CD4-positive, alpha-beta T cell treated with Interleukin-15 for 1 hour (primary cell): Measurements from ENCODE around the gene TNRC18.

Source experiments
- DNase-seq: peaks from one replicate; pipeline ENCODE4 v3.0.0-alpha.2; 2020

Gene TNRC18

DNA sequence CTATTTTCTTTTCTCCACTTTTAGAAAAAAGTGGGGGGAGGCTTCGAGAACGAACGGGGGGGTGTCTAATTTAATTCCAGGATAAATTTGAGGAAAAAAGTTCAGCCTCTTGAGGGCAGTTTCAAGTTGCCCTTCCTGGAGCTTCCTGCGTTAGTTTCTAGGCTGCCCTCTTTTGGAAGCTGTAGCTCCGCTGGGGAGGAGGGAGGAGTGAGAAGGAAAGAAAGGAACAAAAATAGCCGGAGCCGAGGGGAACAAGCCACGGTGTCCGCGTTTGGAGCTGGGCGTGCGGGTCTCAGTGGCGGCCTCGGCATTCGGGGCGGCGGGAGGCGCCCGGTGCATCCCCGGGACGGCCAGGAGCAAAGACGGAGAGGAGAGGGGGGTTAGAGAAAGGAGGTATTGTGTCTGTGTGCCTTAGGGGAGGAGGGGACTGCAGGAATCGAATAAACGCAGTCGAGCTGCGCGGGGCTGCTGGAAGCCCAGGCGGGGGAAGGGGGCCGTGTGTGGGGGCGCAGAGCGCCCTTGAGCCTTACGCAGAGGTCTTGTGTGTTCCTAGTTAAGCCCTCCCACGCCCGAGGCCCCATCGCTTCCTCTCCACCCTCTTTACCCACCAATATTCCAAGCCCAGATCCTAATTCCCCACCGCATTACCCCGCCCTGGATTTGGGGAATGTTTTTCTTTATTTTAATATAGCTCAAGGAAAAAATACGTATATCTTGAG, 2.0 kb upstream of the TNRC18 start:
- DNase-seq, result no peak

DNA sequence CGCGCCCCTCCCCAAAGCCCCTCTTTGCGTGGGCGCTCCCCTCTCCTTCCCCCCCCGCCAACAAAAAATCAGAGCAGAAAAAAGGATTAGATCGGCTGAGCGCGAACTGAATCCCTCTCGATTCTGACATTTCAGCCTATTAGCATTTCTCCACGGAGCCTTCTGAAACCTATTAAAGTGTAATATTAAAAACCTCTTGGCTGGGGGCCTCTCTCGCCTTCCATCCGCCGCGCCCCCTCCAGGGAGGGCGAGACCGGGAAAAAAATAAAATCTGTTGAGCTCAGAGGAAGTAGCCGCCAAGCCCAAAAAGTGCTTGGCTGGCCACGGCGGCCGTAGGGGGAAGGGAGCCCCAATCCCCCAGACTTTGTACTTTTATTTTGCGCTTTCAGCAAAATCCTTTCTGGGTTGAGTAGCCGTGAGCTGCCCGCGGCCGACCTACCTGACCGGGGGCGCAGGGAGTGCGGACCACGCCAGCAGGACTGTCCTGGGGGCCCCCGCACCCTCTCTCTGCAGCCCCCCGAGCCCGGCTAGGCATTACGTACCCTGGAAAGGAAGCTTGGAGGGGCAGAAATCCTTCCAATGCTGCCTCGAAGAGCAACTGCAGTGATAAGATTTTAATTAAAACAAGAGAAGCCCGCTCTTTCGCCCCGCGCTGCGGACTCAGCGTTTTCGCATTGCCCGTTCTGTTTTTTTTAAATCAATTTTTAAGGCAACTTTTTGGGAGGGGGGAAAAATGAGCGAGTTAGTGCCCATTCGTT, 1.3 kb upstream of the TNRC18 start:
- no peak for DNase-seq

GRCh38 chr7:5423976-5424748, 528 bp upstream of the TNRC18 start:
- peak; percentile 87 for DNase-seq

DNA sequence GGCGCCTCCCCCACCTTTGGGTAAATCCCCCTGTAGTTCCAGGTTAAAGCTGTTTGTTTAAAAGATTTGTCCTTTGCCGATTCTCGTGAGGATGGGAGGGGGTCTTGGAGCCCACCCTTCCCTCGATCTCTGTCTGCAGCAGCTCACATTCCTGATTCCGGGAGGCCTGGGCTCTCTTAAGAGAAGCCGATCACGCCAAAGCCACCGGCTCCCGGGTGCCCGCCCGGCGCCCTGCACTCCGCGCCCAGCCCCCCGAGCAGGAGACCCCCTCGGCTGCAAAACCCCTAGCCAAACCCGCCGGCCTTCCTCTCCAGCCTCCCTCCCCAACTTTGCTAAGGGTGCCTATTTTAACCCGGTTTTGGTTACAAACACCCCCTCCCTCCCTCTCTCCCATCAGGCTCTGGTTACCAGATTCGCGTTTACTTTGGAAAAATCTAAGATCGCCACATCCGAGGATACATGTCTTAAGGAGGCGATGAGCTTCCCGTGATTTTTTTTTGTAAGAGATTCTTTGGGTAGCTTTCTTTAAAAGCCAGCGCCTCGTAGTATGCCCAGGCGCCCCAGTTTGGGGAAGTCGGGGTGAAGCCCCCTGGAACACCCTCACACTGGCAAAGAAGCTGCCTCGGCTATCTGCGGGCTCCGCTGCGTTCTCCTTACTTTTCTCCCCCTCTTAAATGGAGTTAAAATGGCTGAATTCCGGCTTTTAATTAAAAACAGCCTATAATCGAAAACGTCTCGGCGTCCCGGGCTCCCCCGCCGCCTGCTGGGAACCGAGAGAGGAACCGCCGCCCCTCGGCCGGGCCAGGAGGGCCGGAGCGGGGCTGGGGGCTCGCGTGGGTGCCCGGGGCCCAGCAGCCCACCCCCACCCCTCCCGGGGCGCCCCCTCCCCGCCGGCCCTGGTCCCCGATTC, 983 bp downstream of the TNRC18 start:
- DNase-seq, result no peak

GRCh38 chr7:5421714-5422395, 1.8 kb downstream of the TNRC18 start:
- no peak for DNase-seq

DNA sequence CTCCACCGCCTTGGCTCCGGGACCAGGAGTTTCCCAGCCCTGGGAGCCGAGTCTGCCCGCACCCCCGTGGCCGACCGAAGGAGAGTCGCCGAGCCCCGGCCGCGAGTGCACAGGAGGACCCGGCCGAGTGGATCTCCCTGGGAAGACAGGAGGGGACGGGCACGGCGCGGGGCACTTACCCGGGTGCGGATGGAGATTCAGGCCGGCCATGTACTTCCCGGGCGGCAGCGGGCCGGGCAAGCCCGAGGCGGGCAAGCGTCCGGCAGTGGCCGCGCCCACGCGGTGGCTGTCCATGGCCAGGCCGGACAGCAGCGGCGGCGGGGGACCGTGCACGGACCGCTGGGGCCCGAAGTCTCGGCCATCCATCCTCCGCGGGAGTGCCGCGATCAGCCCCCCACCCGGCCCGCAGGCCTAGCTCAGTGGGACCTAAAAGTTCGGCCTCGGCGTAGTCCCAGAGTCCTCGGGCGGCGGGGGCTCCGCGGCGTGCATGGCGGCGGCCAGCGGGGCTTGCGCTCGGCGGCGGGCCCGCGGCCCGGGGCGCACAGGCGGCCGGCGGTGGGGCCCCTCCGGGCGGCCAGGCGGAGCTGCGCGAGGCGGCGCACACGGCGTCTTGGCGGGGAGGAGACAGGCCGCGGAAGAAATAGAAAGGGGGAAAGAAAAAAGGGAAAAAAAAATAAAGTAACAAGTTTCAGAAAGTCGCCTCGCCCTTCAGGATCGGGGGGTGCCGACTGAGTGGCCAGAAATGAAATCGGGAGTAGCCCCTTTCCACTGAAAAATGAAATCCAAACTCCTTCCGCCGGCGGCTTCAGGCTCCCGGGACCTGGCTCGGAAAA, 2.5 kb downstream of the TNRC18 start:
- no peak for DNase-seq

DNA sequence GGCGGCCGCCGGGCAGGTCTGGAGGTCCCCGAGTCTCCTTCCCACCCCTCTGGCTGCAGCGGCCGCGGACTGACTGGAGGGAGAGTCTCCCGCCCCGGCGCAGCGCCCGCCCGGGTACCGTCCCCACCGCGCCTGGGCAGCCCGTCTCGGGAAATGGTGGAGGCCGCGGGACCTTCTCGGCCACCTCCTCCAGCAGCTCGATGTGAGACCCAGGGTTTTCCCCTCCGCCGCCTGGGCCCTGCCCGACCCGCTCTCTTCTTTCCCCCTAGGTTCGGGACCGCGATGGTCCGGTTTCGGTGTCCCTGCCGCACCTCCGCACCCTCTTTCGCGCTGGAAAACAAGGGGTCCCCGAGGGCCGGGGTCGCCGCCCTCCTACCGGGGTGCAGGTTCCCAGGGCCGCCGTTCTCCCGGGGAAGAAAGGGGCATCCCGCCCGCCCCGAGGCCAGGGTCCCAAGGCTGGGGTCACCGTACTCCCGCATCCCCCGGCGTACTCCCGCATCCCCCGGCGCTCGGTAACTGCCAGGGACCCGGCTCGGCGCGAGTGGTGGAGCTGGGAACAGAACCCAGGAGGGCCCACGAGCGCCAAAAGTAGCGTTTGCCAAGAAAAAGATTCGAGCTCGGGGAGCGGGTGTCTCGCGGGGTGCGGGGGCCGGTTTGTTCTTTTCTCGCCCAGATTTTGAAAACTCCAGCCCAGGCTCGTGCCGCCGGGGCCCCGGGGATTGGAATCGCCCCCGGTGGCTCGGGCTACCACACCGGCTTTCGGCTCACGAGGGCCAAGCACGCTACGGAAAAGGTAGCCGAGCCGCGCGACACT, 3.4 kb downstream of the TNRC18 start:
- DNase-seq, result no peak

- no peak for DNase-seq
Observed at GRCh38 chr7:5419539-5420066, 4.0 kb downstream of the TNRC18 start.

GRCh38 chr7:5418285-5418582, 5.4 kb downstream of the TNRC18 start:
- DNase-seq, result no peak

DNA sequence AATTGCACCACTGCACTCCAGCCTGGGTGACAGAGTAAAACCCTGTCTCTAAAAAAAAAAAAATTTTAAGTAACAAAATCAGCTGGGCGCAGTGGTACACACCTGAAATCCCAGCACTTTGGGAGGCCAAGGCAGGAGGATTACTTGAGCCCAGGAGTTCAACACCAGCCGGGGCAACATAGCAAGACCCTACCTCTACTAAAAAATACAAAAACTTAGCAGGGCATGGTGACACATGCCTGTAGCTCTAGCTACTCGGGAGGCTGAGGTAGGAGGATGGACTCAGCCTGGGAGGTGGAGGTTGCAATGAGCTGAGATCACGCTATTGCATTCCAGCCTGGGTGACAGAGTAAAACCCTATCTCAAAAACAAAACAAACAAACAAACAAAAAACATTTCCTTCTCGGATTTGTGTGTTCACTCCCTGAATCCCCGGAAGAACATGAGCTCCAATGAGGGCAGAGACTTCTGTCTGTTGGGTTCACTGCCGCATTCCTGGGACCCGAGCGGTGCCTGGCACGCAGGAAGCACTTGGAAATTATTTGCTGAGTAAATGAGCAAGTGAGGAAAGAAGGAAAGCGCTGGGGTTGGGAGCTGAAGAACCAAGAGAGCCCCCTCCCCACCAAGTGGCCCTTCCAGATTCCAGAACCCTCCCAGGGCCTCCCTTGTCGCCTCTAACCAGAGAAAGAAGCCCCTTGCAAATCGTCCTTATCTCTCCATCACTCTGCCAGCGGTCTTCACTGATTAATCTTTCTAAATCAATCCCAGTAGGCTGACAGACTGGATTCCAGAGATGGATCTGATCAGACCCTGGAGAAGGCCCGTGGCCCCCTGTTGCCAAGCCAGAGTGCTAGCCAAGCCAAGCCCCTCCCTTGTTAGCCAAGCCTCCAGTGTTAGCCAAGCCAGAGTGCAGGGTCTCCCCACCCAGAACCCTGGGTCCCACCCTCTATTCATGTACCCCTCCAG, 6.2 kb downstream of the TNRC18 start:
- no peak for DNase-seq

- no peak for DNase-seq
Observed at GRCh38 chr7:5414916-5415315, 8.7 kb downstream of the TNRC18 start.

GRCh38 chr7:5413449-5413786, 10.2 kb downstream of the TNRC18 start:
- DNase-seq, result no peak

DNA sequence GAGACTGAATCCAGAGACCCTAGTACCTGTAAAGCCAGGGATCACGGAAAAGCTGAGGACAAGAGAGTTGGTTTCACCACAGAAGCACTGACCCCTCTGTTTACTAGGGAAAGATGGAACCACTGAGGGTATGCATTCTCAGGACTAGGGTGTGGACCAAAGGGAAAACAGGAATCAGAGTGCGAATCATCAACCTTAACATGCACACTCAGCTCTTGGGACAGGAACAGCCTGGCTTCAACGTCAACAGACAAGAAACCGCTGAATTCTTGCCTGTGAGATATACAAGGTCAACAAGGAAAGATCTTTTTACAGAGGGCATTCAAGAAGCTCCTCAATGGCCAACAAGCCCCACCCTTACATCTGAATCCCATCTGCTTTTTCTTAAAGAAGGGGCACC, 14.9 kb downstream of the TNRC18 start:
- DNase-seq, result no peak

- no peak for DNase-seq
Observed at GRCh38 chr7:5406957-5407945, 16.4 kb downstream of the TNRC18 start.

- DNase-seq, result no peak
Observed at GRCh38 chr7:5404421-5404826, 19.2 kb downstream of the TNRC18 start.

DNA sequence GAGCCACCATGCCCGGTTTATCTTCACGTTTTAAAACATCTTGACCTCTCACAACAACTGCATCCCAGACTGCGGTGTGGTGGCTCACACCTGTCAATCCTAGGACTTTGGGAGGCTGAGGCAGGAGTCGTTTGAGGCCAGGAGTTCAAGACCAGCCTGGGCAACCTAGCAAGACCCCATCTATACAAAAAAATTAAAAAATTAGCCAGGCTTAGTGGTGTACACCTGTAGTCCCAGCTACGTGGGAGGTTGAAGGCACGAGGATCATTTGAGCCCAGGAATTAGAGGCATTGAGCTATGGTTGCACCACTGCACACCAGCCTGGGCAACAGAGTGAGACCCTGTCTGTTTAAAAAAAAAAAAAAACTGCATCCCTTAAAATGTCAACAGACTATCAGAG, 20.2 kb downstream of the TNRC18 start:
- DNase-seq, result no peak

GRCh38 chr7:5397736-5398135, 25.9 kb downstream of the TNRC18 start:
- no peak for DNase-seq
